Neutrophil (primary cell): ENCODE results near the gene IGLON5.

ENCODE experiments used
- H3K27ac ChIP-seq: fragments of 200-600 bp; sonication (generic); 2 replicates; pipeline ENCODE4 v1.5.1; 2016; ENCODE audit warnings: mild to moderate bottlenecking, moderate library complexity
- H3K27me3 ChIP-seq: fragments of 200-600 bp; sonication (generic); 2 replicates; pipeline ENCODE4 v1.6.0; 2016; ENCODE audit warnings: mild to moderate bottlenecking
- H3K36me3 ChIP-seq: fragments of 200-600 bp; sonication (generic); 2 replicates; pipeline ENCODE4 v1.5.1; 2017
- H3K4me1 ChIP-seq, 2 experiments: fragments of 200-600 bp in 1 of 2; sonication (generic) in 1 of 2; 1 replicate in 1 of 2; 2 replicates in 1 of 2; pipeline versions ENCODE4 v1.5.1 to v1.6.1; 2013 to 2016; ENCODE audit warnings: low read depth in 1 of 2, low read length in 1 of 2, mild to moderate bottlenecking in 1 of 2, moderate library complexity in 1 of 2; ENCODE audit not compliant: control insufficient read depth in 1 of 2, insufficient read depth in 1 of 2
- H3K4me3 ChIP-seq, 2 experiments: fragments of 200-600 bp in 1 of 2; sonication (generic) in 1 of 2; 1 replicate in 1 of 2; 2 replicates in 1 of 2; pipeline ENCODE4 v1.5.1; 2013 to 2016; ENCODE audit warnings: low read depth in 1 of 2, low read length in 1 of 2, mild to moderate bottlenecking in 1 of 2, moderate library complexity in 1 of 2
- H3K9me3 ChIP-seq: fragments of 200-600 bp; sonication (generic); 2 replicates; pipeline ENCODE4 v1.5.1; 2016
- CTCF ChIP-seq: fragments of 200-600 bp; sonication (generic); IDR thresholded peaks from 2 replicates; pipeline ENCODE4 v1.5.1; 2016; ENCODE audit warnings: antibody characterized with exemption

The IGLON5 gene

GRCh38 chr19:51311351-51312257, at the start of gene IGLON5:
Gene IGLON5 (plus strand): TSS chr19:51311644. CDS start chr19:51311848, 204 bp downstream.
- Histone ChIP-seq H3K4me1 (no peaks in the 10 kb centered on the region), H3K27ac (no peak within 1 kb of the TSS), H3K27me3 (peaks cover 66% of the 10 kb centered on the region), H3K9me3 (peaks cover 4% of the 10 kb centered on the region), H3K4me3 (no peak within 1 kb of the TSS), H3K36me3 (no peaks in the 10 kb centered on the region)
- TF ChIP-seq CTCF, result no peak

- no peak overlapping the region for H3K27ac ChIP-seq
- H3K4me1 ChIP-seq, result peaks cover 0 to 3% of the 10 kb centered on the region in 2 experiments
- H3K9me3 ChIP-seq, result no peaks in the 10 kb centered on the region
- no peak for TF ChIP-seq CTCF
- peaks cover 10% of the 10 kb centered on the region for H3K27me3 ChIP-seq
- no peaks in the 10 kb centered on the region for H3K36me3 ChIP-seq
- H3K4me3 ChIP-seq, result no peak overlapping the region
Observed at GRCh38 chr19:51263808-51264207, 47.6 kb upstream of the IGLON5 start.

DNA sequence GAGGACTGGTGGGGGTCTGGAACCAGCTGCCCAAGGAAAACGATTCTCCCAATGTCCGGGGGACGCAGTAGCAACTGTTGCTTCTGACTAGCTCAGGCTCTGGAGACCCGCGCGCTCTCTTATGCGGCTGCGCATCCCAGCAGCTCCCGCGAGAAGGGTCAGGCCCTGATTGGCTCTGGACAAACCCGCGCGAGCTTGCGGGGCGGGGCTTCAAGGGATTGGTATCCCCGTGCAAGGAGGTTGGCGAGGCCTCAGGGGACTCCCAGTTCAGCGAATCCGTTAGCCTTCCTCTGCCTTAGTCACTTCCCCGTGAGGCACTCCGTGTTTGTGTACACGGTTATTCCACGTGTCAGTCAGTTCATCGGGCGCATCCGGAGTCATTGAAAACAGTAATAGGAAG, 40.4 kb upstream of the IGLON5 start:
- TF ChIP-seq CTCF, result no peak
- Histone ChIP-seq H3K27me3 (peaks cover 19% of the 10 kb centered on the region), H3K9me3 (no peaks in the 10 kb centered on the region), H3K36me3 (no peaks in the 10 kb centered on the region), H3K4me1 (peaks cover 3 to 5% of the 10 kb centered on the region in 2 experiments), H3K27ac (no peak overlapping the region), H3K4me3 (no peak overlapping the region)

DNA sequence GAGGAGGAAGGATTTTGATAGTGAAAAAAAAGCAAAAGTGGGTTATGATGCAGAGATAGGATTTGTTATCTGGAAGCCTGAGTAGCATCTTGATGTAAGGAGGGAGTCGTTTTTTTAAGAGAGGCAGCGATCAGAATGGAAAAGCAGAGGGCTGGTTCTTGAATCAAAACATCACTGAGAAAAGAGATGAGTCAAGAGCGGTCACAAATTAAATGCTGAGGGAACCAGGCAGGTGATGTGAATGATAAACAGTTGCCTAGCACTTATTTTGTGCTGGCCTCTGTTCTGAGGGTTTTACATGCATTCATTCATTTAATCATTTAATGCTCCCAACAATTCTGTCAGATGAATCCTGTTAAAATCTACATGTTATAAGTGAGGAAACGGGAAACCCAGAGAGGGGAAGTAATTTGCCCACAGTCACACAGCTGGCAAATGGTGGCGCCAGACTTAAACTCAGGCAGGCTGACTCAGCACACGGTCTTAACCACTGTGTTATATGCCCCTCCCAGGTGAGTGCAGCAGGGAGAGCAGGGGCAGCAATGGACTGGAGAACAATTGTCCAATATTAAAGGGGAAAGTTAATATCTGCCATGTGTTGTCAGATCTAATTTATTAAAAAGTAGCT, 39.1 kb upstream of the IGLON5 start:
- Histone ChIP-seq H3K9me3 (no peaks in the 10 kb centered on the region), H3K4me1 (peaks cover 3 to 5% of the 10 kb centered on the region in 2 experiments), H3K27me3 (peaks cover 19% of the 10 kb centered on the region), H3K4me3 (no peak overlapping the region), H3K27ac (no peak overlapping the region), H3K36me3 (no peaks in the 10 kb centered on the region)
- no peak for TF ChIP-seq CTCF

DNA sequence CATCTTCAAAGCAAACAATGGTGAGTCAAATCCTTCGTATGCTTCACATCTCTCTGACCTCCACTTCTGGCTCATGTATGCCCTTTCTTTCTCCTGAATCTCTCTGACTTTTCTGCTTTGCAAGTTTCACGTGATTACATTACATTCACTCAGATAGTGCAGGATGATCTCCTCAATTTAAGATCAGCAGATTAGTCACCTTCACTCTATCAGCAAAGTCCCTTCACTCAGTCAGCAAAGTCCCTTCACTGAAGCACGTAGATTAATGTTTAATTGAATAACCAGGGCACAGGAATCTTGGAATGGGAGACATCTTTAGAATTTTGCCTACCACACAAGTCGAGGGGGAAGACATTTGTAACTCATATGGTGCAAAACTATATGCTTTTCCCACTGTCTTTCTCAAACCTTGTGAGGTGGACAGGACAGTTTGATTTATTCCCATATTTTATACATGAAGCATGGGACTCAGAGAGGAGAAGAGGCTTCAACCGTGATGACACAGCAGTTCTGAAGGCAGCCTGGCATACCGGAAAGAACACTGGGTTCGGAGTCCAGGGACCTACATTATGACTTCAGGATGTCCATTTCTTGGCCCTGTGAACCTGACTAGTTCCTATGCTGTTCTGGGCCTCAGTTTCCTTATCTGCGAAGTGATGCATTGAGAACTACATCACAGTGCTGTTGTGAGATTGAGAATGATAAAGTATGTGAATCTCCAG, 37.2 kb upstream of the IGLON5 start:
- Histone ChIP-seq H3K27me3 (peaks cover 33% of the 10 kb centered on the region), H3K27ac (no peak overlapping the region), H3K36me3 (no peaks in the 10 kb centered on the region), H3K4me3 (no peak overlapping the region), H3K9me3 (no peaks in the 10 kb centered on the region), H3K4me1 (peaks cover 3 to 5% of the 10 kb centered on the region in 2 experiments)
- TF ChIP-seq CTCF, result no peak
